GM18502 (cell line): Measurements from ENCODE around the gene SETD1A.

Experiments
- ATAC-seq: cut with Tn5 transposase; IDR thresholded peaks from one replicate; pipeline ENCODE4 v1.9.1; 2021; ENCODE audit warnings: mild to moderate bottlenecking; ENCODE audit not compliant: unreplicated experiment, poor library complexity

The SETD1A gene

GRCh38 chr16:30951750-30952149 lies 5.8 kb upstream of the SETD1A start:
- ATAC-seq = no peak

- ATAC-seq = no peak
Measured at GRCh38 chr16:30953111-30953510, 4.4 kb upstream of the SETD1A start.

GRCh38 chr16:30953511-30954124 lies 3.9 kb upstream of the SETD1A start:
- ATAC-seq = no peak

- no peak for ATAC-seq
Measured at GRCh38 chr16:30954993-30955392, 2.6 kb upstream of the SETD1A start.

- ATAC-seq = peak; percentile 44
Measured at GRCh38 chr16:30956601-30957455, 726 bp upstream of the SETD1A start.

- peak; percentile 30 for ATAC-seq
Measured at GRCh38 chr16:30958175-30959079, 873 bp downstream of the SETD1A start.

GRCh38 chr16:30961384-30961783 lies 3.8 kb downstream of the SETD1A start:
- no peak for ATAC-seq

GRCh38 chr16:30963925-30964511 lies 6.5 kb downstream of the SETD1A start:
- no peak for ATAC-seq

- ATAC-seq = no peak
Measured at GRCh38 chr16:30964574-30965226, 7.1 kb downstream of the SETD1A start.

- no peak for ATAC-seq
Measured at GRCh38 chr16:30965436-30965835, 7.9 kb downstream of the SETD1A start.

- ATAC-seq = no peak
Measured at GRCh38 chr16:30966033-30966619, 8.6 kb downstream of the SETD1A start.

GRCh38 chr16:30967795-30968194 lies 10.2 kb downstream of the SETD1A start:
- ATAC-seq = no peak

- no peak for ATAC-seq
Measured at GRCh38 chr16:30969246-30969842, 11.8 kb downstream of the SETD1A start.

- no peak for ATAC-seq
Measured at GRCh38 chr16:30971298-30971697, 13.7 kb downstream of the SETD1A start.

- ATAC-seq = no peak
Measured at GRCh38 chr16:30972872-30973271, 15.3 kb downstream of the SETD1A start.

GRCh38 chr16:30974348-30974747 lies 16.8 kb downstream of the SETD1A start:
- no peak for ATAC-seq

- ATAC-seq = no peak
Measured at GRCh38 chr16:30976486-30976885, 18.9 kb downstream of the SETD1A start.

- ATAC-seq = no peak
Measured at GRCh38 chr16:30977502-30977901, 19.9 kb downstream of the SETD1A start.
